MV-4-11 (cell line): ENCODE results near the gene PEX14.
A peak's percentile ranks its signal among the peaks of the same experiment; 100 is the strongest.

ENCODE experiments used
- DNase-seq: peaks from one replicate; lab custom pipeline; 2025; lab: John Stamatoyannopoulos, UW

Gene PEX14

GRCh38 chr1:10593750-10594149 lies 119.0 kb downstream of the PEX14 start:
- DNase-seq: no peak

- DNase-seq: no peak
These were observed 120.0 kb downstream of the PEX14 start for GRCh38 chr1:10594595-10595223.

GRCh38 chr1:10596780-10597179 lies 122.0 kb downstream of the PEX14 start:
- DNase-seq: no peak

- no peak for DNase-seq
These were observed 123.0 kb downstream of the PEX14 start for GRCh38 chr1:10597492-10598388.

GRCh38 chr1:10598389-10598702 lies 123.6 kb downstream of the PEX14 start:
- peak; percentile 8 for DNase-seq

GRCh38 chr1:10599194-10599861 lies 124.6 kb downstream of the PEX14 start:
- no peak for DNase-seq

- DNase-seq: no peak
These were observed 126.8 kb downstream of the PEX14 start for GRCh38 chr1:10601342-10602070.

GRCh38 chr1:10602936-10603335 lies 128.2 kb downstream of the PEX14 start:
- DNase-seq: no peak

GRCh38 chr1:10604966-10605365 lies 130.2 kb downstream of the PEX14 start:
- DNase-seq: no peak

GRCh38 chr1:10606064-10606463 lies 131.3 kb downstream of the PEX14 start:
- no peak for DNase-seq

GRCh38 chr1:10607228-10607627 lies 132.5 kb downstream of the PEX14 start:
- DNase-seq: no peak

GRCh38 chr1:10608690-10609089 lies 133.9 kb downstream of the PEX14 start:
- no peak for DNase-seq

- DNase-seq: no peak
These were observed 136.3 kb downstream of the PEX14 start for GRCh38 chr1:10610901-10611600.

- DNase-seq: no peak
These were observed 137.8 kb downstream of the PEX14 start for GRCh38 chr1:10612436-10613160.

GRCh38 chr1:10613340-10613739 lies 138.6 kb downstream of the PEX14 start:
- no peak for DNase-seq

- DNase-seq: no peak
These were observed 139.1 kb downstream of the PEX14 start for GRCh38 chr1:10613861-10614260.

- DNase-seq: no peak
These were observed 139.9 kb downstream of the PEX14 start for GRCh38 chr1:10614377-10615225.

GRCh38 chr1:10615332-10615731 lies 140.6 kb downstream of the PEX14 start:
- DNase-seq: no peak

GRCh38 chr1:10615932-10616671 lies 141.4 kb downstream of the PEX14 start:
- no peak for DNase-seq
